ENCODE results near the gene ETS2.

The ETS2 gene

GRCh38 chr21:38800924-38801744 lies 4.6 kb upstream of the ETS2 start:
- DNase-seq (ENCODE audit: low read depth in 1 of 2, low spot score in 1 of 2): no peak

GRCh38 chr21:38802050-38803026 lies 3.4 kb upstream of the ETS2 start:
- DNase-seq (ENCODE audit: low read depth in 1 of 2, low spot score in 1 of 2): no peak

GRCh38 chr21:38803075-38803660 lies 2.6 kb upstream of the ETS2 start:
- no peak for DNase-seq (ENCODE audit: low read depth in 1 of 2, low spot score in 1 of 2)

GRCh38 chr21:38804030-38804788 lies 1.5 kb upstream of the ETS2 start:
- DNase-seq (ENCODE audit: low read depth in 1 of 2, low spot score in 1 of 2): no peak

DNA sequence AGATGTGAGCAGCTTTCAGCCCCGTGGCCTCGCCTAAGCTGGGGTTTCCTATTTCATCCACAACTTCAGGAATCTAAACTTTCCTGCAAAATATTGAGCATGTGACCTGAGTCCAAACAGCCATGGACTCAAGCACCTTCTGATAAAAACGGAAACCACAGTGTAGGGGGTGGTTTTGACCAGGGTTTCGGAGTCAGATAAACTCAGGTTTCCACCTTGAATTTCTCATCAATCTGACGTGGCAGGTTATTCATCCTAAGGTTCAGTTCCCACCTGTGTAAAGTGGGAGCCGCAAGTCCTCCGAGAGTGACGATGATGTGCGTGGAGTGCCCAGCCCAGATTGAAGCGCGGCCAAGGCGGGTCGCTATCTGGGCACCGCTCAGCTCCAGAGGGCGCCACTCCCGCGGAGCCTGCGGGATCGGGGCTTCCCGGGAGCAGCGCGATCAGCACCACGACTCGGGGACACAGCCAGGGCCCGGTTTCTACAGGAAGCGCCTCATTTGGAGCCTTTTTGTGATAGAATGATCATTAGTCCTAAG lies 871 bp upstream of the ETS2 start:
- DNase-seq (ENCODE audit: low read depth in 1 of 2, low spot score in 1 of 2): no peak

- no peak for DNase-seq (ENCODE audit: low read depth in 1 of 2, low spot score in 1 of 2)
Measured at GRCh38 chr21:38806153-38806941, 618 bp downstream of the ETS2 start.

GRCh38 chr21:38806942-38807284 lies 1.2 kb downstream of the ETS2 start:
- DNase-seq (ENCODE audit: low read depth in 1 of 2, low spot score in 1 of 2): no peak

GRCh38 chr21:38807441-38807871 lies 1.7 kb downstream of the ETS2 start:
- no peak for DNase-seq (ENCODE audit: low read depth in 1 of 2, low spot score in 1 of 2)

GRCh38 chr21:38807986-38808385 lies 2.3 kb downstream of the ETS2 start:
- no peak for DNase-seq (ENCODE audit: low read depth in 1 of 2, low spot score in 1 of 2)

DNA sequence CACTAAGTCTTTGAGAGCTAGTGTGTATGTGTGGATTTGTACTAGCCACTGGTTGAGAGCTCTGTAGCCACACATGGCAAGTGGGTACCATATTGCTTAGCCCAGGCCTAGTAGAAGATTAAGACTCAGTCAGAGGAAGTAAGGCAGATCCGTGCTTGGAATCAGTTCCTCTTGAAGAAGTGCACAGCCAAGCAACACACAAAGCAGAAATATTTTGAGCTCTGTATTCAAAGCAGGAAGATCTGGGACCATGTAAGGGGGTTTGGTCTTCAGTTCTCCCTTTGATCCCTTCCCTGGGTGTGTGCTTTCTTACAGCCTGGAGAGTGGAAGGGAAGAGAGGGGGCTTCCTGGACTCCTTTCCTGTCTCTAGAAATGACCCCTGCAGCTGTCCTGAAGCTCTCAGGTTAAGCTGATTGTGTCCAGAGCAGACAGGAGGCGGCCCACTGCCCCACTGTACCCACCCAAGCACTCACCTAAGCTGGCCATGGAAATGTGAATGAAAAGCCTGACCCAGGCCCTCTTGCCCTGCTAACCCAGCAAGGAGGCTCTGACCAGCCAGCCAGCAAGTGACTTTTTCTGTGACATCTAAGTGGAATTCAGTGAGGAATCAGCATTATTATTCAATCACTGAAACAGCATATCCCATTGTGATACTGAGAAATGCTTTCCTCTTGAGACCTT lies 3.6 kb downstream of the ETS2 start:
- no peak for DNase-seq (ENCODE audit: low read depth in 1 of 2, low spot score in 1 of 2)

GRCh38 chr21:38810034-38810825 lies 4.5 kb downstream of the ETS2 start:
- DNase-seq (ENCODE audit: low read depth in 1 of 2, low spot score in 1 of 2): no peak

- no peak for DNase-seq (ENCODE audit: low read depth in 1 of 2, low spot score in 1 of 2)
Measured at GRCh38 chr21:38810826-38811164, 5.1 kb downstream of the ETS2 start.

DNA sequence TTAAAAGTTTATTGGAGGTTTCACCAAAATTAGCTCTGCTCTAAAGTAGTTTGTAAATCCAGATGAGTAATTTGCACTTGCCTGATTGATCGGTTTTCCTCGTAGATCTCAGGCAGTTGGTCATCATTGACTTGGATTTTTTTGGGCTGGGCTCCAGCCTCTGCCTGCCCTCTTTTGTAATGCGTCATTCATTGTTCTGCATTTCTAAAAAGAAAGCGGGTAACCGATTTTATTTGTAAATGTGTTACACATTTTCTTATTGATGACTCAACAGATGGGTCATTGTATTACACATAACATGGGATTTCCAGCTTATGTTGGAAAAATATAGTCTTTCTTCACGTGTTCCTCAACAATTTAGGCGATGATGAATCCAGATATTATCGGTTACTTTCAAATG lies 5.5 kb downstream of the ETS2 start:
- no peak for DNase-seq (ENCODE audit: low read depth in 1 of 2, low spot score in 1 of 2)

DNA sequence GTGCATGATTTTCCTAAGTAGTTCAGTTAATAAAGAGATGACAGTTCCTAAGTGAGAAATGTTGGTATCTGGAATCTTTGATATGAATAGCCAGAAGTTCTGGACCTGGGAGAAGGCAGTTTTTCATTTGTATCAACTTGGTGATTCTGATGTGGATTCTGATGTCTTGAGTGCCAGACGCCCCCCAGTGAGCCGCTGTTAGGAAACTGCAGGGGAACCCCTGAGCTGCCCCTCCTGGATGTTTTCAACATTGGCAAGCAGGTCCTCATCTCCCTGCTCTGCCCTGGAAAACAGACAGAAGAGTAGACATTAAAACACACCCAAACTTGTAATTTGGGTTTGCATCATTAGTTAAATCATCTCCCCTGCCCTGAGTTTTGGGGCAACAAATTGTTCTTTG lies 7.4 kb downstream of the ETS2 start:
- no peak for DNase-seq (ENCODE audit: low read depth in 1 of 2, low spot score in 1 of 2)

DNA sequence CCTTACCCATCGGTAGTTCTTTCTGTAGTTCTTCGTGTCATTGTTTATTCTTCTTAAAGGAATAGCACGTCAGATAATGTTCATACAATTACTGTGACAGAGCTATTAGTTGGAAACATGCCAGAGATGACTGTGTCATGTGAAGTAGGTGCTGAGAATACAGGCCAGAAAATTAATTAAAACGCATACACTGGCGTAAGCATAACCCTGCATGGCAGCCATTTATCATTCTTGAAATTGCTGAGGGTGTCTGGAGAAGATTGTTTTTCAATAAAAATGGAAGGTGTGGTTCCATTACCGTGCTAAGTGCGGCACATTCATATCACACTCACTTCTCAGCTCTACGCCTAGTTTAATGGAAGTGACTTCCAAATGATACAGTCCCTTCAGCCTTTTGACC lies 7.8 kb downstream of the ETS2 start:
- DNase-seq (ENCODE audit: low read depth in 1 of 2, low spot score in 1 of 2): no peak

DNA sequence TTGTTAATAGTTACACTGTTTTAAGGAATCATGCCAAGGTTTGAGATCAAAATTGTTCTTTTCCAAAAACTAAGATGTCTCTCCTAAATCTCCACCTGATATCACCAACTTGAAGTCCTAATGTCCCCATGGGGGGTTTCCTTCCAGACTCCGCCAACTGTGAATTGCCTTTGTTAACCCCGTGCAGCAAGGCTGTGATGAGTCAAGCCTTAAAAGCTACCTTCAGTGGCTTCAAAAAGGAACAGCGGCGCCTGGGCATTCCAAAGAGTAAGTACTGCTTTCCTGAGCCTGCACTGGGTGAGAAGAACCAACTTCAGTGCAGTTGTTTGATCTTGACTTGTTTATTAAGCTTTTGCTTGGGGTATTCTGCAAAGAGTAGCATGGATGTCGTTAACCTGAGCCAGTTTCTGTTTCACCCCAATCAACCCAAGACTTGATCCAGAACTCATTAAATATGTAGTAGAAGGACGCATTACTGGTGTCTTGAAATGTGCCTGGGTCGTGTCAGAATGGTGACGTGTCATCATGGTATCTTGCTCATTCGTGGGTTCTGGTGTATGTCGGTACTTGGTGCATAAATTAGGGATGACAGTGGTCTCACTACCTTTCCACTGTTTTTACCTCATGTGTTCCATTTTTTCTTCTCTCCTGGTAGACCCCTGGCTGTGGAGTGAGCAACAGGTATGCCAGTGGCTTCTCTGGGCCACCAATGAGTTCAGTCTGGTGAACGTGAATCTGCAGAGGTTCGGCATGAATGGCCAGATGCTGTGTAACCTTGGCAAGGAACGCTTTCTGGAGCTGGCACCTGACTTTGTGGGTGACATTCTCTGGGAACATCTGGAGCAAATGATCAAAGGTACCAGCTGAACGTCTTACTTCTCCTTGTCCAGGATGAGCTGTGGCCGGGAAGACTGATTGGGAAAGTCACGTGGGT lies 8.7 kb downstream of the ETS2 start:
- no peak for DNase-seq (ENCODE audit: low read depth in 1 of 2, low spot score in 1 of 2)

DNA sequence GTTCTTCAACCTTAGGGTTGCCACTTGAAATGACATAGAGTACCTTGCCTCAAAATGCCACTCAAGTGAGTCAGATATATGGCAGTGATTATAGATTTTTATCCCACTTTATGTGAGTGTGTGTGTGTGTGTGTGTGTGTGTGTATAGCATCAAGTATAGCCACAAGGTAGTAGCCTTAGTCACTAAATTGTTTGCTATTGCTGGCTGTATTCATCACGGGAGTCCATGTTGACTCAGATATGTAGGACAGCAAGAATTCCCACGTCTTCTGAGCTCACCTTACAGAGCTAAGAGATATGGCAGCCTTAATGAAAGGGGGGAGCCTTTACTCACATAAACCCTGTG lies 9.3 kb downstream of the ETS2 start:
- no peak for DNase-seq (ENCODE audit: low read depth in 1 of 2, low spot score in 1 of 2)

Measured in activated T-helper 1 cell treated with anti-CD3 and anti-CD28 coated beads, Interleukin-2, amount 50 U/mL, for 16 hours (primary cell).